ENCODE results near the gene CDC42SE2.

CDC42SE2 gene

DNA sequence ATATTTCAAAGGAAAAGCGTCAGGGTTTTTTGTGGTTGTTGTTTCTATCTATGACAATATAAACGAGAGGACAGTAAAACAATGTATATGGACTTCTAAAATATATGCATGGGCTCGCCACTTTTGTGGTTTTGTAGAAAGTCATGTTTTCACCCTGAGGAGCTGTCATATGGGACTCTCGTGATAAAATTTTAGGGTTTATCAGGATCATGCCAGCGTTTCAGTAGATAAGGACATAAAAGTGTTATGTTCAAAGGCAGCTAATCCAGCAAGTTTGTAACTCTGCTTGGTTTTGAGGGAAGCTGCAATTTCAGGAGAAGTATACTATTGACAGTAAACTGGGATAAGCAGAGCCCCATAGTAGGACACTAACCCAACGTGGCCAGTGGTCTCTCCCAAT is 120.3 kb downstream of the CDC42SE2 start:
- no CpG with 5 or more reads among the region's 6 CpGs for WGBS, 2 donors (ENCODE audit: extremely low coverage in 2 of 2, insufficient read length in 2 of 2, insufficient replicate concordance in 1 of 2)

GRCh38 chr5:131384616-131385214 is 120.9 kb downstream of the CDC42SE2 start:
- H2BK120ac ChIP-seq (ENCODE audit: low read depth, low read length), result no peak overlapping the region
- no peak overlapping the region for H2AK5ac ChIP-seq (ENCODE audit: low read depth, low read length)
- H3K23ac ChIP-seq (ENCODE audit: low read depth, low read length, poor library complexity), result no peak overlapping the region
- no peak overlapping the region for H3K18ac ChIP-seq (ENCODE audit: low read length)
- WGBS, 2 donors (ENCODE audit: extremely low coverage in 2 of 2, insufficient read length in 2 of 2, insufficient replicate concordance in 1 of 2), result no CpG with 5 or more reads among the region's 3 CpGs
- no peak overlapping the region for H3K27ac ChIP-seq (replicated peaks; ENCODE audit: low read length)
- no peak overlapping the region for H3K14ac ChIP-seq (ENCODE audit: low read length)
- no peak overlapping the region for H3K9ac ChIP-seq (ENCODE audit: low read depth, low read length, poor library complexity)
- no peak overlapping the region for H4K8ac ChIP-seq (ENCODE audit: low read depth, low read length)
- no peak overlapping the region for H2BK15ac ChIP-seq (ENCODE audit: low read length)
- no peak overlapping the region for H2AFZ ChIP-seq (ENCODE audit: low read length)
- no peak for DNase-seq (ENCODE audit: low spot score)
- H2BK12ac ChIP-seq (ENCODE audit: low read length), result no peak overlapping the region
- no peak overlapping the region for H3K4me2 ChIP-seq (ENCODE audit: insufficient read depth, low read length, poor library complexity, severe bottlenecking)
- H4K91ac ChIP-seq (ENCODE audit: low read depth, low read length, poor library complexity), result no peak overlapping the region
- no peak overlapping the region for H3K4ac ChIP-seq (ENCODE audit: low read length)
- H3K79me1 ChIP-seq (ENCODE audit: low read depth, low read length), result no peaks in the 10 kb centered on the region
- no peaks in the 10 kb centered on the region for H3K9me3 ChIP-seq (replicated peaks in 1 of 2; ENCODE audit: control insufficient read depth in 2 of 2, insufficient read depth in 1 of 2, low read depth in 1 of 2, low read length in 2 of 2)
- peaks cover 1 to 16% of the 10 kb centered on the region in 2 donors for H3K4me1 ChIP-seq (ENCODE audit: control insufficient read depth in 2 of 2, insufficient read depth in 1 of 2, low read depth in 1 of 2, low read length in 2 of 2)
- H3K36me3 ChIP-seq (replicated peaks in 1 of 2; ENCODE audit: control insufficient read depth in 2 of 2, insufficient read depth in 2 of 2, low read length in 2 of 2), result peaks cover 2 to 19% of the 10 kb centered on the region in 2 donors
- H3K4me3 ChIP-seq (ENCODE audit: low read length in 2 of 2), result no peak overlapping the region
- no peaks in the 10 kb centered on the region for H3K27me3 ChIP-seq (ENCODE audit: control insufficient read depth in 3 of 3, insufficient read depth in 3 of 3, low read depth in 1 of 3, low read length in 3 of 3)
- no peak overlapping the region for H2BK5ac ChIP-seq (ENCODE audit: low read length)

More for the DNA sequence above, 120.3 kb downstream of the CDC42SE2 start:
- H3K79me1 ChIP-seq (ENCODE audit: low read depth, low read length), result no peaks in the 10 kb centered on the region
- H3K14ac ChIP-seq (ENCODE audit: low read length), result no peak overlapping the region
- peaks cover 1 to 16% of the 10 kb centered on the region in 2 donors for H3K4me1 ChIP-seq (ENCODE audit: control insufficient read depth in 2 of 2, insufficient read depth in 1 of 2, low read depth in 1 of 2, low read length in 2 of 2)
- H3K18ac ChIP-seq (ENCODE audit: low read length), result no peak overlapping the region
- no peak overlapping the region for H3K4me3 ChIP-seq (ENCODE audit: low read length in 2 of 2)
- H3K27ac ChIP-seq (replicated peaks; ENCODE audit: low read length), result no peak overlapping the region
- no peaks in the 10 kb centered on the region for H3K9me3 ChIP-seq (replicated peaks in 1 of 2; ENCODE audit: control insufficient read depth in 2 of 2, insufficient read depth in 1 of 2, low read depth in 1 of 2, low read length in 2 of 2)
- H2AFZ ChIP-seq (ENCODE audit: low read length), result no peak overlapping the region
- no peak overlapping the region for H2BK15ac ChIP-seq (ENCODE audit: low read length)
- H2BK5ac ChIP-seq (ENCODE audit: low read length), result no peak overlapping the region
- H3K36me3 ChIP-seq (replicated peaks in 1 of 2; ENCODE audit: control insufficient read depth in 2 of 2, insufficient read depth in 2 of 2, low read length in 2 of 2), result peaks cover 2 to 14% of the 10 kb centered on the region in 2 donors
- no peak for DNase-seq (ENCODE audit: low spot score)
- no peak overlapping the region for H3K4ac ChIP-seq (ENCODE audit: low read length)
- no peak overlapping the region for H2BK120ac ChIP-seq (ENCODE audit: low read depth, low read length)
- H4K8ac ChIP-seq (ENCODE audit: low read depth, low read length), result no peak overlapping the region
- no peak overlapping the region for H3K9ac ChIP-seq (ENCODE audit: low read depth, low read length, poor library complexity)
- H2AK5ac ChIP-seq (ENCODE audit: low read depth, low read length), result no peak overlapping the region
- H3K27me3 ChIP-seq (ENCODE audit: control insufficient read depth in 3 of 3, insufficient read depth in 3 of 3, low read depth in 1 of 3, low read length in 3 of 3), result no peaks in the 10 kb centered on the region
- H4K91ac ChIP-seq (ENCODE audit: low read depth, low read length, poor library complexity), result no peak overlapping the region
- no peak overlapping the region for H2BK12ac ChIP-seq (ENCODE audit: low read length)
- no peak overlapping the region for H3K23ac ChIP-seq (ENCODE audit: low read depth, low read length, poor library complexity)
- no peak overlapping the region for H3K4me2 ChIP-seq (ENCODE audit: insufficient read depth, low read length, poor library complexity, severe bottlenecking)

- Histone ChIP-seq H3K79me1 (ENCODE audit: low read depth, low read length) (no peaks in the 10 kb centered on the region), H3K4me2 (ENCODE audit: insufficient read depth, low read length, poor library complexity, severe bottlenecking) (no peak overlapping the region), H2BK12ac (ENCODE audit: low read length) (no peak overlapping the region), H2BK120ac (ENCODE audit: low read depth, low read length) (no peak overlapping the region), H3K18ac (ENCODE audit: low read length) (no peak overlapping the region), H3K36me3 (replicated peaks in 1 of 2; ENCODE audit: control insufficient read depth in 2 of 2, insufficient read depth in 2 of 2, low read length in 2 of 2) (peaks cover 2 to 28% of the 10 kb centered on the region in 2 donors), H3K27me3 (ENCODE audit: control insufficient read depth in 3 of 3, insufficient read depth in 3 of 3, low read depth in 1 of 3, low read length in 3 of 3) (no peaks in the 10 kb centered on the region), H3K27ac (replicated peaks; ENCODE audit: low read length) (no peak overlapping the region), H3K9me3 (replicated peaks in 1 of 2; ENCODE audit: control insufficient read depth in 2 of 2, insufficient read depth in 1 of 2, low read depth in 1 of 2, low read length in 2 of 2) (no peaks in the 10 kb centered on the region), H3K4me1 (ENCODE audit: control insufficient read depth in 2 of 2, insufficient read depth in 1 of 2, low read depth in 1 of 2, low read length in 2 of 2) (peaks cover 0 to 16% of the 10 kb centered on the region in 2 donors), H2AK5ac (ENCODE audit: low read depth, low read length) (no peak overlapping the region), H2BK15ac (ENCODE audit: low read length) (no peak overlapping the region), H2AFZ (ENCODE audit: low read length) (no peak overlapping the region), H3K9ac (ENCODE audit: low read depth, low read length, poor library complexity) (no peak overlapping the region), H4K8ac (ENCODE audit: low read depth, low read length) (no peak overlapping the region), H3K14ac (ENCODE audit: low read length) (no peak overlapping the region), H3K4ac (ENCODE audit: low read length) (no peak overlapping the region), H3K23ac (ENCODE audit: low read depth, low read length, poor library complexity) (no peak overlapping the region), H4K91ac (ENCODE audit: low read depth, low read length, poor library complexity) (no peak overlapping the region), H3K4me3 (ENCODE audit: low read length in 2 of 2) (no peak overlapping the region), H2BK5ac (ENCODE audit: low read length) (no peak overlapping the region)
- no CpG with 5 or more reads among the region's 3 CpGs for WGBS, 2 donors (ENCODE audit: extremely low coverage in 2 of 2, insufficient read length in 2 of 2, insufficient replicate concordance in 1 of 2)
- no peak for DNase-seq (ENCODE audit: low spot score)
Observed at GRCh38 chr5:131386124-131386523, 122.3 kb downstream of the CDC42SE2 start.

DNA sequence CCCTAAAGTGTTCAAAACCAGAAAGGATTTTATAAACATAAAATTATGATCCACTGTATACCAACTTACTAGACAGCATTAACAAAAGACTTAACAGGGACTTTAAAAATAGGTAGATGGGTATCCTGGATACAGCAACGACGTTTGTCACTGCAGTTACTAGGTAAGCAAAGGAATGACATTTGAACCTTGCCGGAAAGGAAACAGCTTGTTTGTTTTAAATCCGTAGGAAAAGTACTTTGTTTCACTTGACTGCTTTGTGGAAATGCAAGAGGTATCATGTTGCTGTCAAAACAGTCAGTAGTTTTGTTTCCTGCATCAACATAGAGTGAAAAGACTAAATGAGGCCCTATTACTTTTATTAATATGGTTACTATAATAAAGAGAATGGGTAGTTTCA is 122.9 kb downstream of the CDC42SE2 start:
- Histone ChIP-seq H4K8ac (ENCODE audit: low read depth, low read length) (no peak overlapping the region), H3K9me3 (replicated peaks in 1 of 2; ENCODE audit: control insufficient read depth in 2 of 2, insufficient read depth in 1 of 2, low read depth in 1 of 2, low read length in 2 of 2) (no peaks in the 10 kb centered on the region), H3K4ac (ENCODE audit: low read length) (no peak overlapping the region), H3K23ac (ENCODE audit: low read depth, low read length, poor library complexity) (no peak overlapping the region), H3K79me1 (ENCODE audit: low read depth, low read length) (no peaks in the 10 kb centered on the region), H3K4me3 (ENCODE audit: low read length in 2 of 2) (no peak overlapping the region), H3K4me2 (ENCODE audit: insufficient read depth, low read length, poor library complexity, severe bottlenecking) (no peak overlapping the region), H3K18ac (ENCODE audit: low read length) (no peak overlapping the region), H2AFZ (ENCODE audit: low read length) (no peak overlapping the region), H3K36me3 (replicated peaks in 1 of 2; ENCODE audit: control insufficient read depth in 2 of 2, insufficient read depth in 2 of 2, low read length in 2 of 2) (peaks cover 2 to 34% of the 10 kb centered on the region in 2 donors), H3K27ac (replicated peaks; ENCODE audit: low read length) (no peak overlapping the region), H2BK12ac (ENCODE audit: low read length) (no peak overlapping the region), H3K27me3 (ENCODE audit: control insufficient read depth in 3 of 3, insufficient read depth in 3 of 3, low read depth in 1 of 3, low read length in 3 of 3) (no peaks in the 10 kb centered on the region), H3K9ac (ENCODE audit: low read depth, low read length, poor library complexity) (no peak overlapping the region), H3K14ac (ENCODE audit: low read length) (no peak overlapping the region), H3K4me1 (ENCODE audit: control insufficient read depth in 2 of 2, insufficient read depth in 1 of 2, low read depth in 1 of 2, low read length in 2 of 2) (peaks cover 0 to 16% of the 10 kb centered on the region in 2 donors), H2BK5ac (ENCODE audit: low read length) (no peak overlapping the region), H2AK5ac (ENCODE audit: low read depth, low read length) (no peak overlapping the region), H2BK120ac (ENCODE audit: low read depth, low read length) (no peak overlapping the region), H4K91ac (ENCODE audit: low read depth, low read length, poor library complexity) (no peak overlapping the region), H2BK15ac (ENCODE audit: low read length) (no peak overlapping the region)
- DNase-seq (ENCODE audit: low spot score), result no peak
- no CpG with 5 or more reads among the region's 4 CpGs for WGBS, 2 donors (ENCODE audit: extremely low coverage in 2 of 2, insufficient read length in 2 of 2, insufficient replicate concordance in 1 of 2)
